ENCODE data around the gene FRMD4B.

FRMD4B gene

GRCh38 chr3:69194431-69195165, 191.3 kb downstream of the FRMD4B start:
- Histone ChIP-seq H4K20me1 (ENCODE audit: insufficient read depth, low read length) (no peaks in the 10 kb centered on the region), H3K4me1 (ENCODE audit: insufficient read depth, low read length) (peaks cover 21% of the 10 kb centered on the region), H2AFZ (ENCODE audit: low read depth, low read length) (no peak overlapping the region), H3K27me3 (ENCODE audit: insufficient read depth, low read length, poor library complexity) (no peaks in the 10 kb centered on the region), H3K79me2 (ENCODE audit: insufficient read depth, low read length) (no peaks in the 10 kb centered on the region), H3K4me3 (ENCODE audit: low read depth in 1 of 2, low read length in 2 of 2) (no peak overlapping the region), H3K9ac (ENCODE audit: low read depth, low read length) (no peak overlapping the region), H3K9me3 (ENCODE audit: insufficient read depth, low read length, severe bottlenecking) (no peaks in the 10 kb centered on the region), H3K27ac (ENCODE audit: low read length) (0 out of 2 replicates have a peak overlapping the region, but pooled peaks have one; percentile 13), H3K4me2 (ENCODE audit: insufficient read depth, low read length) (no peak overlapping the region), H3K36me3 (ENCODE audit: insufficient read depth, low read length) (peaks cover 78% of the 10 kb centered on the region)
- TF ChIP-seq, protein P1, sequence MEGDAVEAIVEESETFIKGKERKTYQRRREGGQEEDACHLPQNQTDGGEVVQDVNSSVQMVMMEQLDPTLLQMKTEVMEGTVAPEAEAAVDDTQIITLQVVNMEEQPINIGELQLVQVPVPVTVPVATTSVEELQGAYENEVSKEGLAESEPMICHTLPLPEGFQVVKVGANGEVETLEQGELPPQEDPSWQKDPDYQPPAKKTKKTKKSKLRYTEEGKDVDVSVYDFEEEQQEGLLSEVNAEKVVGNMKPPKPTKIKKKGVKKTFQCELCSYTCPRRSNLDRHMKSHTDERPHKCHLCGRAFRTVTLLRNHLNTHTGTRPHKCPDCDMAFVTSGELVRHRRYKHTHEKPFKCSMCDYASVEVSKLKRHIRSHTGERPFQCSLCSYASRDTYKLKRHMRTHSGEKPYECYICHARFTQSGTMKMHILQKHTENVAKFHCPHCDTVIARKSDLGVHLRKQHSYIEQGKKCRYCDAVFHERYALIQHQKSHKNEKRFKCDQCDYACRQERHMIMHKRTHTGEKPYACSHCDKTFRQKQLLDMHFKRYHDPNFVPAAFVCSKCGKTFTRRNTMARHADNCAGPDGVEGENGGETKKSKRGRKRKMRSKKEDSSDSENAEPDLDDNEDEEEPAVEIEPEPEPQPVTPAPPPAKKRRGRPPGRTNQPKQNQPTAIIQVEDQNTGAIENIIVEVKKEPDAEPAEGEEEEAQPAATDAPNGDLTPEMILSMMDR (IDR thresholded peaks at IDR 0.05; ENCODE audit: borderline replicate concordance, extremely low read depth, low read length, poor library complexity, severe bottlenecking) = no peak
- DNase-seq = no peak
- no peak for ATAC-seq (ENCODE audit: insufficient read depth, low read depth)

DNA sequence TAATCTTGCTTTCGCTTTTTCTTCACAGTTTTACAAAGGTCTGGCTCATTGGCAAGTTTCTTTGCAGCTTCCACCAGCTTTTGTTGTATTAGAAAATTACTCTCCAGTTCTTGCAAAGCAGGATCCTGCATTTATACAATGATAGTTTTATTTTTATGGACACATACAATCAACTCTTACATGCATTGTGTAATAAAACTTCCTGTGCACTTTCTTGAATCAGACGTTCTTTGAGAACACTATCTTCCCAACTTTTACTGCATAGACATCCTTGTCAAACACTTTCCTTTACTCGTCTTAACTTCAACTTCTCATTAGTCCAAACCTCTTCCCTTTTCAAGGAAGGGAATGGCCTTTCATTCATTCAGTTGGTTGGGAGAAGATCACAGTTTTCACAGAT, 192.1 kb downstream of the FRMD4B start:
- Histone ChIP-seq H3K4me1 (ENCODE audit: insufficient read depth, low read length) (peaks cover 12% of the 10 kb centered on the region), H3K79me2 (ENCODE audit: insufficient read depth, low read length) (no peaks in the 10 kb centered on the region), H4K20me1 (ENCODE audit: insufficient read depth, low read length) (no peaks in the 10 kb centered on the region), H3K4me2 (ENCODE audit: insufficient read depth, low read length) (no peak overlapping the region), H3K36me3 (ENCODE audit: insufficient read depth, low read length) (peaks cover 83% of the 10 kb centered on the region), H3K9ac (ENCODE audit: low read depth, low read length) (no peak overlapping the region), H2AFZ (ENCODE audit: low read depth, low read length) (no peak overlapping the region), H3K4me3 (ENCODE audit: low read depth in 1 of 2, low read length in 2 of 2) (no peak overlapping the region), H3K27ac (ENCODE audit: low read length) (no peak overlapping the region), H3K9me3 (ENCODE audit: insufficient read depth, low read length, severe bottlenecking) (no peaks in the 10 kb centered on the region), H3K27me3 (ENCODE audit: insufficient read depth, low read length, poor library complexity) (no peaks in the 10 kb centered on the region)
- TF ChIP-seq EZH2 (IDR thresholded peaks at IDR 0.05; ENCODE audit: borderline replicate concordance, low read depth, low read length, severe bottlenecking) = no peak
- TF ChIP-seq, protein P1 (IDR thresholded peaks at IDR 0.05; ENCODE audit: borderline replicate concordance, extremely low read depth, low read length, poor library complexity, severe bottlenecking) = no peak
- DNase-seq (no peak), ATAC-seq (ENCODE audit: insufficient read depth, low read depth) (no peak)

GRCh38 chr3:69191516-69191915, 194.4 kb downstream of the FRMD4B start:
- no peak for TF ChIP-seq EZH2 (IDR thresholded peaks at IDR 0.05; ENCODE audit: borderline replicate concordance, low read depth, low read length, severe bottlenecking)
- TF ChIP-seq, protein P1 (IDR thresholded peaks at IDR 0.05; ENCODE audit: borderline replicate concordance, extremely low read depth, low read length, poor library complexity, severe bottlenecking) = no peak
- H3K27ac ChIP-seq (ENCODE audit: low read length) = no peak overlapping the region
- no peak overlapping the region for H2AFZ ChIP-seq (ENCODE audit: low read depth, low read length)
- H4K20me1 ChIP-seq (ENCODE audit: insufficient read depth, low read length) = no peaks in the 10 kb centered on the region
- no peaks in the 10 kb centered on the region for H3K9me3 ChIP-seq (ENCODE audit: insufficient read depth, low read length, severe bottlenecking)
- H3K4me2 ChIP-seq (ENCODE audit: insufficient read depth, low read length) = no peak overlapping the region
- DNase-seq = no peak
- peaks cover 83% of the 10 kb centered on the region for H3K36me3 ChIP-seq (ENCODE audit: insufficient read depth, low read length)
- no peak overlapping the region for H3K9ac ChIP-seq (ENCODE audit: low read depth, low read length)
- H3K4me1 ChIP-seq (ENCODE audit: insufficient read depth, low read length) = no peaks in the 10 kb centered on the region
- H3K4me3 ChIP-seq (ENCODE audit: low read depth in 1 of 2, low read length in 2 of 2) = no peak overlapping the region
- H3K79me2 ChIP-seq (ENCODE audit: insufficient read depth, low read length) = no peaks in the 10 kb centered on the region
- no peaks in the 10 kb centered on the region for H3K27me3 ChIP-seq (ENCODE audit: insufficient read depth, low read length, poor library complexity)
- no peak for ATAC-seq (ENCODE audit: insufficient read depth, low read depth)

Data from DND-41 (cell line).